A549 (cell line): Measurements from ENCODE around the gene AFAP1L2. TPM values are rescaled to one million over a fixed set of nuclear protein-coding genes. Genes with fewer than 3 reads are reported as not detected.

Experiments used
- ATAC-seq, 2 experiments: fragments of 200-7000 bp in 1 of 2; fragments of >200 bp in 1 of 2; cut with Nextera tagmentation in 1 of 2; cut with Tn5 transposase in 1 of 2; 3 replicates each; pipeline versions ENCODE4 v1.8.0 to v1.9.1; 2018 to 2020; ENCODE audit warnings: mild to moderate bottlenecking in 1 of 2, moderate library complexity in 1 of 2
- CTCF ChIA-PET: fragments of 300-600 bp; sonication (Branson Sonifier 250); formaldehyde crosslinking; extraction: SDS; loops from one replicate; lab custom pipeline; 2021; ENCODE audit warnings: antibody characterized with exemption, inconsistent platforms; lab: Yijun Ruan, JAX
- POLR2A ChIA-PET: fragments of 350-600 bp; formaldehyde crosslinking; extraction: SDS; loops from one replicate; lab custom pipeline; 2021; ENCODE audit warnings: antibody characterized with exemption, inconsistent platforms; lab: Yijun Ruan, JAX
- DNase-seq, 2 experiments: peaks; one replicate each; pipeline versions ENCODE4 v3.0.0 to v3.0.0-alpha.2; 2011 to 2016; ENCODE audit warnings: low read depth in 1 of 2, low spot score in 1 of 2
- FAIRE-seq: peaks from 2 replicates; lab custom pipeline; 2011; peaks lifted over from hg19 to GRCh38; lab: Jason Lieb, UNC
- H3K27ac ChIP-seq, 2 experiments: fragments of >200 bp; sonication (Bioruptor Twin); formaldehyde crosslinking; 3 replicates each; pipeline ENCODE4 v1.5.1; 2016 to 2017
- H3K4me1 ChIP-seq: fragments of >200 bp; sonication (Bioruptor Twin); formaldehyde crosslinking; 3 replicates; pipeline ENCODE4 v1.6.1; 2016
- H3K4me2 ChIP-seq: fragments of >200 bp; sonication (Bioruptor Twin); formaldehyde crosslinking; 3 replicates; pipeline ENCODE4 v1.6.1; 2016
- H3K4me3 ChIP-seq: fragments of >200 bp; sonication (Bioruptor Twin); formaldehyde crosslinking; 3 replicates; pipeline ENCODE4 v1.5.1; 2016
- H3K9me3 ChIP-seq: fragments of >200 bp; sonication (Bioruptor Twin); formaldehyde crosslinking; 3 replicates; pipeline ENCODE4 v1.6.1; 2016
- ATOH8 ChIP-seq: fragments of 250-450 bp; sonication (Bioruptor Pico); IDR thresholded peaks from 2 replicates; pipeline ENCODE4 v1.5.0; 2020; ENCODE audit warnings: low read depth, mild to moderate bottlenecking, moderate library complexity
- CBX8 ChIP-seq: fragments of 200-600 bp; sonication (generic); IDR thresholded peaks from 2 replicates; pipeline ENCODE4 v1.6.1; 2016
- CEBPB ChIP-seq, 2 experiments: fragments of >200 bp in 1 of 2; sonication (Bioruptor Twin) in 1 of 2; formaldehyde crosslinking in 1 of 2; IDR thresholded peaks; 2 replicates each; pipeline ENCODE4 v1.6.1; 2012 to 2016
- CHD4 ChIP-seq: fragments of 200-600 bp; sonication (generic); IDR thresholded peaks from 2 replicates; pipeline ENCODE4 v1.6.1; 2016; ENCODE audit warnings: antibody characterized with exemption, mild to moderate bottlenecking, borderline replicate concordance
- CTCF ChIP-seq: fragments of >200 bp; sonication (Bioruptor Twin); formaldehyde crosslinking; IDR thresholded peaks from 3 replicates; pipeline ENCODE4 v1.5.1; 2016
- ELK1 ChIP-seq: fragments of 150-350 bp; IDR thresholded peaks from 2 replicates; pipeline ENCODE4 v1.6.1; 2014; ENCODE audit warnings: low read depth, mild to moderate bottlenecking, low read length
- EP300 ChIP-seq, 2 experiments: fragments of >200 bp; sonication (Bioruptor Twin); formaldehyde crosslinking; IDR thresholded peaks; 2 replicates in 1 of 2; 3 replicates in 1 of 2; pipeline ENCODE4 v1.6.1; 2016 to 2017
- FOSB ChIP-seq: fragments of 250-450 bp; sonication (Bioruptor Pico); IDR thresholded peaks from 2 replicates; pipeline ENCODE4 v1.5.0; 2020; ENCODE audit warnings: mild to moderate bottlenecking, moderate library complexity
- FOXS1 ChIP-seq: fragments of 250-450 bp; sonication (Bioruptor Pico); IDR thresholded peaks from 2 replicates; pipeline ENCODE4 v1.5.0; 2020; ENCODE audit warnings: mild to moderate bottlenecking, moderate library complexity
- GATA3 ChIP-seq: IDR thresholded peaks from 2 replicates; pipeline ENCODE4 v1.6.1; 2012; ENCODE audit warnings: borderline replicate concordance
- HDAC2 ChIP-seq: fragments of 200-600 bp; sonication (generic); IDR thresholded peaks from 2 replicates; pipeline ENCODE4 v1.6.1; 2016
- HES2 ChIP-seq: fragments of >200 bp; sonication (Bioruptor Twin); formaldehyde crosslinking; IDR thresholded peaks from 2 replicates; pipeline ENCODE4 v1.6.1; 2016
- HEYL ChIP-seq: fragments of 250-450 bp; sonication (Bioruptor Pico); IDR thresholded peaks from 2 replicates; pipeline ENCODE4 v1.8.0; 2021; ENCODE audit warnings: mild to moderate bottlenecking, moderate library complexity
- HMGXB4 ChIP-seq: fragments of 250-450 bp; sonication (Bioruptor Pico); IDR thresholded peaks from 2 replicates; pipeline ENCODE4 v1.5.0; 2021; ENCODE audit warnings: mild to moderate bottlenecking, moderate library complexity, borderline replicate concordance
- JUN ChIP-seq, 2 experiments: fragments of >200 bp; sonication (Bioruptor Twin); formaldehyde crosslinking; IDR thresholded peaks; 2 replicates in 1 of 2; 3 replicates in 1 of 2; pipeline ENCODE4 v1.6.1; 2016 to 2017
- MAX ChIP-seq: IDR thresholded peaks from 2 replicates; pipeline ENCODE4 v1.6.1; 2012
- NFE2L2 ChIP-seq: fragments of 150-350 bp; conservative IDR thresholded peaks from 2 replicates; pipeline ENCODE4 v1.6.1; 2014; ENCODE audit warnings: low read length
- NPAS2 ChIP-seq: fragments of 250-450 bp; sonication (Bioruptor Pico); IDR thresholded peaks from 2 replicates; pipeline ENCODE4 v1.8.0; 2022; ENCODE audit warnings: mild to moderate bottlenecking, moderate library complexity, borderline replicate concordance
- NR3C1 ChIP-seq: fragments of >200 bp; sonication (Bioruptor Twin); formaldehyde crosslinking; IDR thresholded peaks from 3 replicates; pipeline ENCODE4 v1.6.1; 2017
- SREBF2 ChIP-seq: fragments of 450-650 bp; IDR thresholded peaks from 2 replicates; pipeline ENCODE4 v1.6.1; 2014; ENCODE audit warnings: mild to moderate bottlenecking, moderate library complexity
- TP53 ChIP-seq: fragments of 250-450 bp; sonication (Bioruptor Pico); IDR thresholded peaks from 2 replicates; pipeline ENCODE4 v1.5.0; 2021; ENCODE audit warnings: mild to moderate bottlenecking, moderate library complexity
- USF2 ChIP-seq: fragments of 450-650 bp; IDR thresholded peaks from 2 replicates; pipeline ENCODE4 v1.6.1; 2014; ENCODE audit warnings: antibody characterized with exemption
- ZNF302 ChIP-seq: fragments of 250-450 bp; sonication (Bioruptor Pico); IDR thresholded peaks from 2 replicates; pipeline ENCODE4 v1.9.0; 2021; ENCODE audit warnings: inconsistent platforms, mild to moderate bottlenecking, moderate library complexity
- ZSCAN20 ChIP-seq: fragments of 250-450 bp; sonication (Bioruptor Pico); IDR thresholded peaks from 2 replicates; pipeline ENCODE4 v1.8.0; 2022; ENCODE audit warnings: mild to moderate bottlenecking, moderate library complexity
- WGBS: methylation state at CpG from one replicate; pipeline ENCODE4 v1.1.6; 2017; ENCODE audit errors: missing lambda C conversion rate; 5-methylcytosine and 5-hydroxymethylcytosine counted together
- polyA plus RNA-seq, 4 experiments: library from polyadenylated mRNA; depleted of rRNA in 3 of 4; stranded (reverse); fragments of >200 nt; fragmentation: RNase III in 1 of 4; extraction: RNeasy Plus Mini Kit Qiagen cat#74134 plus additional on column Dnase treatment in 1 of 4; gene quantifications; 2 replicates in 3 of 4; 3 replicates in 1 of 4; pipeline ENCODE4 v1.2.3, GENCODE V29; 2011 to 2017

The AFAP1L2 gene
- polyA plus RNA-seq, 2 of the 4 experiments (the other 2 are of a cell fraction) = 19.6 to 27.3 TPM

GRCh38 chr10:114342976-114343375, 61.3 kb downstream of the AFAP1L2 start:
- no peak for ATAC-seq
- TF ChIP-seq CBX8 (no peak), ZNF302 (CRISPR knock-in tag) (no peak), HDAC2 (no peak), GATA3 (no peak), NPAS2 (CRISPR knock-in tag) (no peak), HES2 (no peak), EP300 (IDR thresholded peaks at IDR 0.05) (no peak), ELK1 (no peak), SREBF2 (no peak), CTCF (no peak), FOSB (CRISPR knock-in tag) (no peak), NR3C1 (no peak), FOXS1 (CRISPR knock-in tag) (no peak)
- 87% methylated on average over 2 of the region's 2 CpGs for WGBS
- ChIA-PET POLR2A (no interaction called here), CTCF (interaction anchor here (0.8 to 1.2 kb wide), 2 partner anchors 39 to 55 kb away, joined by 3 to 4 read pairs; no protein-coding TSS in a partner anchor)
- Histone ChIP-seq H3K4me2 (no peak overlapping the region), H3K4me3 (no peak overlapping the region), H3K9me3 (no peaks in the 10 kb centered on the region), H3K4me1 (peaks cover 26% of the 10 kb centered on the region), H3K27ac (no peak overlapping the region)
- DNase-seq = no peak
- FAIRE-seq = no peak

GRCh38 chr10:114340816-114341215, 63.5 kb downstream of the AFAP1L2 start:
- FAIRE-seq (no peak), ATAC-seq (no peak), DNase-seq (no peak)
- 98% methylated on average over 8 of the region's 8 CpGs for WGBS
- POLR2A ChIA-PET = no interaction called here
- Histone ChIP-seq H3K4me2 (no peak overlapping the region), H3K27ac (no peak overlapping the region), H3K4me3 (no peak overlapping the region), H3K9me3 (no peaks in the 10 kb centered on the region), H3K4me1 (peaks cover 11% of the 10 kb centered on the region; the same call in 2 of the 3 replicates)
- TF ChIP-seq FOXS1 (CRISPR knock-in tag) (no peak), HEYL (CRISPR knock-in tag) (no peak), NFE2L2 (no peak), CBX8 (no peak), JUN (IDR thresholded peaks at IDR 0.05) (no peak), ZNF302 (CRISPR knock-in tag) (no peak), TP53 (CRISPR knock-in tag) (no peak), USF2 (no peak), CHD4 (no peak), NPAS2 (CRISPR knock-in tag) (no peak), MAX (no peak), GATA3 (no peak), ATOH8 (CRISPR knock-in tag) (no peak), HMGXB4 (CRISPR knock-in tag) (no peak), CEBPB (IDR thresholded peaks at IDR 0.05) (no peak), CTCF (no peak), ZSCAN20 (no peak), HDAC2 (no peak), SREBF2 (no peak)
- CTCF ChIA-PET = interaction anchor here (0.8 to 1.3 kb wide), 4 partner anchors 10 to 63 kb away, joined by 3 to 9 read pairs (median 3); no protein-coding TSS in a partner anchor
